Left lung (tissue), 10 donors: Measurements from ENCODE around the gene LIG3. TPM values are rescaled to one million over a fixed set of nuclear protein-coding genes. Genes with fewer than 3 reads are reported as not detected.
"Not testable (repeated sequence)": the region's sequence is repeated elsewhere in the genome, so short reads cannot be mapped to it uniquely, and the experiment has no call there.

Experiments
- ATAC-seq: fragments of 200-7000 bp; cut with Tn5 transposase; one replicate; pipeline ENCODE4 v1.9.1; 2020; ENCODE audit warnings: moderate library complexity
- DNase-seq, 4 donors: peaks; one replicate each; pipeline ENCODE4 v3.0.0-alpha.2; 2013 to 2020
- H3K27ac ChIP-seq, 2 donors: fragments of 200-600 bp; sonication (generic) in 1 of 2; one replicate each; pipeline versions ENCODE4 v1.5.0 to v1.8.0; 2020 to 2021
- H3K27me3 ChIP-seq, 2 donors: fragments of 200-600 bp; sonication (generic) in 1 of 2; one replicate each; pipeline versions ENCODE4 v1.5.0 to v1.8.0; 2020 to 2021
- H3K36me3 ChIP-seq, 2 donors: fragments of 200-600 bp; sonication (generic) in 1 of 2; one replicate each; pipeline versions ENCODE4 v1.5.0 to v1.8.0; 2020 to 2021
- H3K4me1 ChIP-seq, 2 donors: fragments of 200-600 bp; one replicate each; pipeline ENCODE4 v1.8.0; 2021
- H3K4me3 ChIP-seq, 2 donors: fragments of 200-600 bp; sonication (generic) in 1 of 2; one replicate each; pipeline versions ENCODE4 v1.5.0 to v1.8.0; 2020 to 2021; ENCODE audit warnings: mild to moderate bottlenecking in 1 of 2
- H3K9me3 ChIP-seq, 2 donors: fragments of 200-600 bp; sonication (generic) in 1 of 2; one replicate each; pipeline versions ENCODE4 v1.5.0 to v1.8.0; 2020 to 2021
- intact Hi-C, 2 donors: fragments of 100-400 bp; cut with DNase I; formaldehyde crosslinking; loops; one replicate each; pipeline versions ENCODE4 v1.11.2 to v1.14.2; 2022
- polyA plus RNA-seq, 6 donors: library from polyadenylated mRNA; unstranded; fragments of 120-200 nt; gene quantifications; one replicate each; pipeline ENCODE4 v1.2.1, GENCODE V29; 2013; ENCODE audit not compliant: insufficient read length in 6 of 6
- total RNA-seq, 2 donors: library from RNA; stranded (reverse); fragmentation: NEBNext Ultra II Directional; extraction: Animal tissue kit (Norgen Biotek cat#: 25700); gene quantifications; one replicate each; pipeline ENCODE4 v1.2.1, GENCODE V29; 2021
- TF ChIP-seq, protein P1 (sequence below), 2 donors: fragments of 200-600 bp; sonication (generic) in 1 of 2; IDR thresholded peaks; one replicate each; pipeline versions ENCODE4 v1.5.0 to v1.8.0; 2021; ENCODE audit warnings: antibody characterized with exemption in 2 of 2
- donor health status: DM: no; HTN: yes; CAD: no.
- donor health status: DM: no; HTN: no; CAD: no.

LIG3 gene
- total and polyA plus RNA-seq, 8 donors = 27.3 to 43.7 (median 32.0) TPM

DNA sequence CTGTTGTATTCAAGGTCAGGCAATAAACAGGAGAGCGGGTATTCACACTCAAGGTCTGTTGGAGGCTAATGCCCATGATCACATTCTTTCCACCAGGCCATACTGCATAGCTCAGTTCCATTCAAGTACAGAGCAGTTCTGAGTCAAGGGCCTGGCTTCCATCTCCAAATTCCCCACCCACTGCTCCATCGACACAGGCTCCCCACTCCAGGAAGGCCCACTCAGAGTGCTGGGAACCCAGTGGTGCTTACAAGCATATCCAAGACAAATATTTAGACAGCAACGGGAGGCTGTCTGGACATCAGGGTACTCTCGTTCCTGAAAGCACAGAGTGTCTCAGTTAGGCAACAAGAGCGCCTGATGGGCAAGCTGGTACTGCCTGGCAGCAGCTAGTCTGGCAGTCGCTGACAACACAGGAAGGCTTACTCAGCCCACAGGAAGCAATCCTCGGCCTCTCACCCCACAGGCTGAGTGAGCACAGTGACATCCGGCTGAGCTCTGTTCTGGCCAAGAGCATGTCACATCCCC lies 42.3 kb downstream of the LIG3 start:
- Histone ChIP-seq H3K4me3 (no peak overlapping the region), H3K9me3 (no peaks in the 10 kb centered on the region), H3K27me3 (no peaks in the 10 kb centered on the region), H3K4me1 (peaks cover 7 to 26% of the 10 kb centered on the region in 2 donors), H3K27ac (peak overlapping the region; percentile 63 to 86), H3K36me3 (peaks cover 0 to 47% of the 10 kb centered on the region in 2 donors)
- TF ChIP-seq, protein P1, sequence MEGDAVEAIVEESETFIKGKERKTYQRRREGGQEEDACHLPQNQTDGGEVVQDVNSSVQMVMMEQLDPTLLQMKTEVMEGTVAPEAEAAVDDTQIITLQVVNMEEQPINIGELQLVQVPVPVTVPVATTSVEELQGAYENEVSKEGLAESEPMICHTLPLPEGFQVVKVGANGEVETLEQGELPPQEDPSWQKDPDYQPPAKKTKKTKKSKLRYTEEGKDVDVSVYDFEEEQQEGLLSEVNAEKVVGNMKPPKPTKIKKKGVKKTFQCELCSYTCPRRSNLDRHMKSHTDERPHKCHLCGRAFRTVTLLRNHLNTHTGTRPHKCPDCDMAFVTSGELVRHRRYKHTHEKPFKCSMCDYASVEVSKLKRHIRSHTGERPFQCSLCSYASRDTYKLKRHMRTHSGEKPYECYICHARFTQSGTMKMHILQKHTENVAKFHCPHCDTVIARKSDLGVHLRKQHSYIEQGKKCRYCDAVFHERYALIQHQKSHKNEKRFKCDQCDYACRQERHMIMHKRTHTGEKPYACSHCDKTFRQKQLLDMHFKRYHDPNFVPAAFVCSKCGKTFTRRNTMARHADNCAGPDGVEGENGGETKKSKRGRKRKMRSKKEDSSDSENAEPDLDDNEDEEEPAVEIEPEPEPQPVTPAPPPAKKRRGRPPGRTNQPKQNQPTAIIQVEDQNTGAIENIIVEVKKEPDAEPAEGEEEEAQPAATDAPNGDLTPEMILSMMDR (IDR thresholded peaks at IDR 0.05) = peak in 1 of 2 donors; percentile 11
- peak in 3 of 4 donors; percentile 41 to 88 (median 86) for DNase-seq
- intact Hi-C loops = no loop called here
- peak; percentile 95 for ATAC-seq

DNA sequence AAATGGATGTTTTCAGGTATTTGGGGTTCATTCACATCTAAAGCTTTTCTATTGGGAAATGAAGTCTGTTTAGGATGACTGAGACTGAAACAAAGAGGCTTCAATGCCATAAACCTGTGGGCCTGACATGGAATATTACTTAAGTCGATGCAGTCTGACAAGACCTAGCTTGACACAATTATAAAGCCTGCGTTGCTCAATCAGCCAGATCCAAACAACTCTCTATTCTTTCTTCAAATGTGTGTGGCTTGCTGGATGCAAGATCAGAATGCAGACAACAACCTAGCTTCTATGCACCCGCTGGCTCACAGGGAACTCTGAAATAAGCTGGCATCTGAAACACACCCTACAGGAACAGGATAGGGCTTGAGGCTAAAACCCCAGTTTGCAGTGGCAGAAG lies 43.2 kb downstream of the LIG3 start:
- peaks cover 0 to 45% of the 10 kb centered on the region in 2 donors for H3K36me3 ChIP-seq
- intact Hi-C loops = no loop called here
- H3K27ac ChIP-seq = peak overlapping the region; percentile 63 to 86
- TF ChIP-seq, protein P1 (IDR thresholded peaks at IDR 0.05) = no peak
- peaks cover 7 to 33% of the 10 kb centered on the region in 2 donors for H3K4me1 ChIP-seq
- no peaks in the 10 kb centered on the region for H3K27me3 ChIP-seq
- H3K4me3 ChIP-seq = no peak overlapping the region
- H3K9me3 ChIP-seq = no peaks in the 10 kb centered on the region
- DNase-seq (no peak), ATAC-seq (no peak)

GRCh38 chr17:35025541-35025940 lies 45.2 kb downstream of the LIG3 start:
- no peak for DNase-seq
- H3K27ac ChIP-seq = no peak overlapping the region
- intact Hi-C loops = no loop called here
- H3K27me3 ChIP-seq = no peaks in the 10 kb centered on the region
- no peak for ATAC-seq
- no peak overlapping the region for H3K4me3 ChIP-seq
- peaks cover 7 to 42% of the 10 kb centered on the region in 2 donors for H3K4me1 ChIP-seq
- H3K36me3 ChIP-seq = peaks cover 0 to 30% of the 10 kb centered on the region in 2 donors
- TF ChIP-seq, protein P1 (IDR thresholded peaks at IDR 0.05) = no peak
- H3K9me3 ChIP-seq = no peaks in the 10 kb centered on the region

GRCh38 chr17:35028097-35028496 lies 47.8 kb downstream of the LIG3 start:
- DNase-seq, intact Hi-C loops, H3K4me3 ChIP-seq, H3K27me3 ChIP-seq, H3K9me3 ChIP-seq, ATAC-seq: not testable (repeated sequence)
- Histone ChIP-seq H3K27ac (peak overlapping the region in 1 of 2 donors; percentile 72), H3K4me1 (peaks cover 0 to 23% of the 10 kb centered on the region in 2 donors), H3K36me3 (peaks cover 0 to 19% of the 10 kb centered on the region in 2 donors)

GRCh38 chr17:35028531-35029262 lies 48.4 kb downstream of the LIG3 start:
- no peak overlapping the region for H3K4me3 ChIP-seq
- H3K9me3 ChIP-seq = no peaks in the 10 kb centered on the region
- peak overlapping the region in 1 of 2 donors; percentile 72 for H3K27ac ChIP-seq
- H3K4me1 ChIP-seq = peaks cover 0 to 17% of the 10 kb centered on the region in 2 donors
- no peaks in the 10 kb centered on the region for H3K27me3 ChIP-seq
- DNase-seq (no peak), ATAC-seq (no peak)
- intact Hi-C loops = no loop called here
- TF ChIP-seq, protein P1 (IDR thresholded peaks at IDR 0.05) = no peak
- peaks cover 0 to 19% of the 10 kb centered on the region in 2 donors for H3K36me3 ChIP-seq
